ENCODE results near the gene CCDC7.
"Not testable (repeated sequence)": the region's sequence is repeated elsewhere in the genome, so short reads cannot be mapped to it uniquely, and the experiment has no call there.

Gene CCDC7

GRCh38 chr10:32445740-32446535, at the start of gene CCDC7:
Gene CCDC7, plus strand, starts transcription at chr10:32446140. Its CDS starts 5,503 bp downstream, at chr10:32451643.
- peak; percentile 66 to 81 (median 75) for DNase-seq (ENCODE audit: low read depth in 3 of 3)

DNA sequence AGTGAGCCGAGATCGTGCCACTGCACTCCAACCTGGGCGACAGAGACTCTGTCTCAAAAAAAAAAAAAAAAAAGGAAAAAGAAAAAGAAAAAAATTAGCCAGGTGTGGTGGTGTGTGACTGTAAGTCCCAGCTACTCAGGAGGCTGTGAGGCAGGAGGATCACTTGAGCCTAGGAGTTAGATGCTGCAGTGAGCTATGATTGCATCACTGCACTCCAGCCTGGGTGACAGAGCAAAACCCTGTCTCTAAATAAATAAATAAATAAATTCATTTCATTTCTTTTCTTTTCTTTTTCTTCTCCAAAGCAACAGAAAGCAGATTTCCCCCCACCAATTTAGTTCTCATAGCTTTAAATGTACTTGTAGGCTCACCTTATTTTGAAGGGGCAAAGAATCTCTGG, 48.8 kb upstream of the CCDC7 start:
- DNase-seq (ENCODE audit: low read depth in 3 of 3): not testable (repeated sequence)

GRCh38 chr10:32399720-32400119, 46.2 kb upstream of the CCDC7 start:
- not testable (repeated sequence) for DNase-seq (ENCODE audit: low read depth in 3 of 3)

- no peak for DNase-seq (ENCODE audit: low read depth in 3 of 3)
These were observed 45.0 kb upstream of the CCDC7 start for GRCh38 chr10:32400961-32401360.

GRCh38 chr10:32402499-32402898, 43.4 kb upstream of the CCDC7 start:
- no peak for DNase-seq (ENCODE audit: low read depth in 3 of 3)

GRCh38 chr10:32403091-32403490, 42.8 kb upstream of the CCDC7 start:
- DNase-seq (ENCODE audit: low read depth in 3 of 3): no peak

- DNase-seq (ENCODE audit: low read depth in 3 of 3): no peak
These were observed 37.2 kb upstream of the CCDC7 start for GRCh38 chr10:32408690-32409089.

- DNase-seq (ENCODE audit: low read depth in 3 of 3): no peak
These were observed 36.2 kb upstream of the CCDC7 start for GRCh38 chr10:32409741-32410140.

- no peak for DNase-seq (ENCODE audit: low read depth in 3 of 3)
These were observed 35.4 kb upstream of the CCDC7 start for GRCh38 chr10:32410569-32410968.

- no peak for DNase-seq (ENCODE audit: low read depth in 3 of 3)
These were observed 34.0 kb upstream of the CCDC7 start for GRCh38 chr10:32411797-32412498.

DNA sequence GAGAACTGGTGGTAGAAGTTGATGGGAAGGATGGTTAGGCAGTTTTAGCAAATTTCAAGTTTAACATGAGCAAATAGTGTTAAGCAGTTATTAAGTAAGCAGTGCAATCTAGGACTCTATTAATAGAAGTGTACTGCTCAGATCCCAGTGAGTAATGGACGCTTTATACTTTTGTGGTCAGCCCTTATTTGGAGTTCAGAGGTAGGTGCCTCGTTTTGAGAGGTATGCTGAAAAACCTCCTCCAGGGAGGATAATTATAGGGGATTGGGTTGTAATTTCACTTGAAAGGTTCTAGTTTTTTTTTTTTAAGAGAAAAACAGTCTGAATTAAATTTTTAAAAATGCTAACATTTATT, 33.5 kb upstream of the CCDC7 start:
- no peak for DNase-seq (ENCODE audit: low read depth in 3 of 3)

GRCh38 chr10:32413513-32413912, 32.4 kb upstream of the CCDC7 start:
- peak; percentile 6 to 49 (median 38) for DNase-seq (ENCODE audit: low read depth in 3 of 3)

DNA sequence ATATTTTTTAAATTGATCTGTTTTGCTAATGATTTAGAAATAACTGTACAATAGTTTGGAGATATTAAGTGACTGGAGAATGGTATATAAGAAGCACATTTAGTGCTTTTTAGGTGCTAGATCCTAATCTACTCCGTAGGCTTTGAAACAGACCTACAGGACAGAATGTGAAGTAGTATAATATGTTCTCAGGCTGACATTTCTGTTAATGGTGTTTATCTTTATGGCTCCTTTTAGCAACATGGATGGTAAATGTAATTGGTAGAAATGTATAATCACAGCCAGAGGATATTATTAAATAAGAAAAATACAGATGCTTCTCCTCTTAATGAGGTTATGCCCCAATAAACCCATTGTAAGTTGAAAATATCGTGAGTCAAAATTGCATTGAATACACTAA, 30.6 kb upstream of the CCDC7 start:
- DNase-seq (ENCODE audit: low read depth in 3 of 3): no peak

DNA sequence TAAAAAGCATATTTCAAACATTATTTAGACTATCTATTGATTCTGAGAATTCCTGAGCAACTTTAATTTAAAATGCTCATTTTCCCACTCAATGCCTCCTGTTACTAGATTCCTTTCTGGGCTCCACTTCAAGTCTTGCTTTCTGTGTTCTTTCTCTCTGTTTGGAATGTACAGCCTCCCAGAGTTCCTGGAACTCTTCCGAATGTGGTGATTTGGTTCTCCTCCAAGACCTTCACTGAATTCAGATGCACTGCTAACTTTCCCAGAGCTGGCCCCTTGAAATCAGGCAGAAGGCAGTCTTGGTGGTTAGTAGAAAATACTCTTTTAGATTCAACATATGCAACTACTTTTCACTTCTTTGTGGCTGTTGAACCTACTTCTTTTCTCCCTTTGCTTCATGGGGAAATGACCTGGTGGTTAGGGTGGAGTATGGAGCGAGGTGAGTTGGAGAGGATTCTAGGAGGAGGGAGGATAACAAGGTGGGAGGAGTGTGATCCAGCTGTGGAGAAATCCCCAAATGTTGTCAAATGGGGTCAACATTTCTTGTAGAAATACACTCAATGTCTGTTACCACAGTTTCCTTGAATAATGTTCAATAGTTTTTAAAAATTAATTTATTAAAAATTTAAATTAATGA, 27.9 kb upstream of the CCDC7 start:
- DNase-seq (ENCODE audit: low read depth in 3 of 3): no peak

GRCh38 chr10:32418572-32418971, 27.4 kb upstream of the CCDC7 start:
- no peak for DNase-seq (ENCODE audit: low read depth in 3 of 3)

GRCh38 chr10:32419615-32420014, 26.3 kb upstream of the CCDC7 start:
- no peak for DNase-seq (ENCODE audit: low read depth in 3 of 3)

DNA sequence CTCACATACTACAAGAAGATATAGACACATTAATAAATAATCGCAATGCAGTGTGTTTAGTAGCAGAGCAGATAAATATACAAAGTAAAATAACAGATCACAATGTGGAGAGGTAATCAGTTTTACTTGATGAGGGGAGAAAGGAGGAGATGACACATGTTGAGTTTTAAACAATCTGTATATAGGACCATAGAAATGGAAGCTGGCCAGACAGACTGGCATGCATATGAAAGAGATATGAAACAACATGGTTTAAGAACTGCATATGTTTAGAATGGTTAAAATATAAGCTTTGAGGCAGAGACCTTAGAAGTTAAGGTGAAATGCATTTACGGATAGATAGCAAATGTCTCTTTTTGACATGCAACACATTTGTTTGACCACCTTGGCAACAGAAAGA, 19.8 kb upstream of the CCDC7 start:
- no peak for DNase-seq (ENCODE audit: low read depth in 3 of 3)

DNA sequence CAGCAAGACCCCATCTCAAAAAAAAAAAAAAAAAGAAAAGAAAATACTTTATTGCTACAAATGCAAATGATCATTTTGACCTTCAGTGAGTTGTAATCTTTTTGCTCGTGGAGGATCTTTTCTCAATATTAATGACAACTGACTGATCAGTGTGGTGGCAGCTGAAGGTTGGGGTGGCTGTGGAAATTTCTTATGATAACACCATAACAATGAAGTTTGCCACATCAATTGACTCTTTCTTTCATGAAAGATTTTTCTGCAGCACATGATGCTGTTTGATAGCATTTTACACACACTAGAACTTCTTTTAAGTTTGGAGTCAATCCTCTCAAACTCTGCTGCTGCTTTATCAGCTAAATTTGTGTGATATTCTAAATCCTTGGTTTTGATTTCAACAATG, 12.4 kb upstream of the CCDC7 start:
- no peak for DNase-seq (ENCODE audit: low read depth in 3 of 3)

DNA sequence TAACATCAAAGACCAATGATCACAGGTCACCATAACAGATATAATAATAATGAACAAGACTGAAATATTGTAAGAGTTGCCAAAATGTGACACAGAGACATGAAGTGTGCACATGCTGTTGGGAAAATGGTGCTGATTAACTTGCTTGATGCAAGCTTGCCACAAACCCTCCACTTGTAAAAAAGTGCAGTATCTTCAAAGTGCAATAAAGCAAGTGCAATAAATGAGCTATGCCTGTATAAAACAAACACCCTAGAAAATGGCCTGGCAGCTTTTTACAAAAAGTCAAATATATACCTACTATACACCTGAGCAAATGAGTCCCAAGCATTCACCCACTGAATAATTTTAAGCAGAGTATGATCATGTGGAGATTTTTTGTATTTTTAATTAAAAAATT, 9.7 kb upstream of the CCDC7 start:
- no peak for DNase-seq (ENCODE audit: low read depth in 3 of 3)

- no peak for DNase-seq (ENCODE audit: low read depth in 3 of 3)
These were observed 8.6 kb upstream of the CCDC7 start for GRCh38 chr10:32437334-32437733.

DNA sequence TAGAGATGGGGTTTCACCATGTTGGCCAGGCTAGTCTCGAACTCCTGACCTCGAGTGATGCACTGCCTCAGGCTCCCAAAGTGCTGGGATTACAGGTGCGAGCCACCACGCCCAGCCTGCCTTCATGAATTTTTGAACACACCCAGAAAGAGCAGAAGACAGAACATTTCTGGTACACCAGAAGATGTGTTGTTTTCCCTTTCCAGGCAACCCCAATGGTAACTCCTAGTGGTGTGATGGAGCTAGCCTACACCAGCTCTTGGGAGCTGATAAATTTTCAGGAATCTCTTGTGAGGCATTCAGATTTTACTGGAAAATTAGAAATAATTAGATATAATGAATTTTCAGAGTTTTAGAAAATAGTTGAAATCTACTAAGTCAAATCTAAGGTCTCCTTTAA, 904 bp upstream of the CCDC7 start:
- DNase-seq (ENCODE audit: low read depth in 3 of 3): no peak

DNA sequence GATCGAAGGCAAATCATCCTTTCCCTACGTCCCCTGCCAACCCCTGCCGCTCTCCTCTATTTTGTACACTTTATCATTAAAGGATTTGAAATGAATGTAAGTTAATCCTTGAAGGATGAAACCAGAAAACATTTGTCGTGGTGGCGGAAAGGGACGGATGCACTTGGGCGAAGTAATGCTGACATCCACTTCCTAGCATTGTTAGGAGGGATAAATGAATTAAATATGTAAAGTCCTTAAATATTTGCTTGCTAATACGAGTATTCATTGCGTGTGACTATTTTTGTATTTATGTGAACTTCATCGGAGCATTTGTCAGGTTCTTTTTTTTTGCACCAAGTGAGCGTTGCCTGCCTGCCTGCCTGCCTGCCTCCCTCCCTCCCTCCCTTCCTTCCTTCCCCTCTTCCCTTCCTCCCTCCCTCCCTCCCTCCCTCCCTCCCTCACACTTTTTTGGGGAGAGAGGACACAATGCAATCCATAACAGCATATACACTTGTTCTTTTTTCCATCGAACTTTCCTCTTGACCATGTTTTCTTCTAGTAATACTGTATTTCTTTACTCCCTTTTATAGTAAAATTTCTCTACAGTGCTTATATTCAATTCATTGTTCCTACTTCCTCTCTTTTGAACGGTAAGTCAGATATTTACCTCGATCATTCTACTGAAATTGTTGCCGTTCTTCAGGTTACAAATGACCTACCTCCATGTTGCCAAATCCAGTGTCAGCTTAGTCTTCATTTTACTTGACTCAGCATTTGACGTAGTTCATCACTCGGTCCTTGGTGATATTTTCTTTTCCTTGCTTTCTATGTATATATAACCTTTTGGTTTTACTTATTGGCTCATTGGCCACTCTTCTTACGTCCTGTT, 831 bp downstream of the CCDC7 start:
- DNase-seq (ENCODE audit: low read depth in 3 of 3): no peak
